GM21825 (cell line): ENCODE results near the gene SOBP.

Experiments
- ATAC-seq: cut with Tn5 transposase; IDR thresholded peaks from one replicate; pipeline ENCODE4 v1.9.1; 2021; ENCODE audit warnings: mild to moderate bottlenecking, moderate library complexity; ENCODE audit not compliant: unreplicated experiment

Gene SOBP

DNA sequence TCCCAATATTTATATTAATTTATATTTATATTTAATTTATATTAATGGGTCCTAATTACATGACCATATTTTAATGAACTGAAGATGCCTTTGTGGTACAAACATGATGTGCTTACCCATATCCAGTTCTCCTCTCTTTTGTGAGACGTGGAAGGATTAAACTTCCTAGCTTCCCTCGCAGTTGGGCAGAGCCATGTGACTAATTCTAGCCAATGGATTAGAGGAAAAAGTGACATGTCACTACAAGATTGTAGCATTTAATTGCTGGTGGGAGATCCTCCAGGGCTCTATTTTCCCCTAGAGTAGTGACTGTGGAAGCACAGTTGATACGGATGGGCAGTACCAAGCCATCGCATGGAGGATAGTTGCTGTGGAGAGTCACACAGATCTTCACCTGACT is 4.8 kb upstream of the SOBP start:
- no peak for ATAC-seq

DNA sequence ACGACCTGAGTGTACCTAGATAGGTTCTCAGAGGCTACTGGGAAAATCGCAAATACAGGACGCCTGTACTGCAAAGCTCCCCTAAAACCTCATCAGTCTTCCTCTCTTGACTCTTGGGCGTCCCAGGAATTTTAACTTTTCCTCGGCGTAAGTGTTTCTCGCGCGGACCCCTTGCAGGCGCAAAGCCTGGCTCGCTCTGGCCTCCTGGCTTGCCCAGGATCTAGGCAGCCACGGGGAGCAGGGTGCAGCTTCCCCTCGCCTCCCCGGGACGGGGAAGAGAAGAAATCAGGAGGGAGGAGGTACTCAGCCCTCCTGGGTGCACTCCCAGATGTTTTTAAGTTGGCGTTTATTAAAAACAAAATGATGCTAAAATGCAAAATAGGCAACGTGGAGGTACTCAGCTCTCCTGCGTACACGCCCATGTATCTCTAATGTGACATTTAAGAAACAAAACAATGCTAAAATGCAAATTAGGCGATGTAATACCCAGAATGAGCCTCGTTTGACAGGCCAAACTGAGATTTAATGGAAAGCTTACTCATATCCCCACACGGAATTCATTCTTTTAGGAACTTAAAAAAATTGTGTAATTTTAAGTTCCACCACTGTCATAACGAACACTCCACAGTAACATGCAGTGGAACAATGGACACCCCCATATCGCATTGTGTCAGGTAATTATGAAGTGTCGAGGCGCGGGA is 1.6 kb upstream of the SOBP start:
- ATAC-seq = no peak

DNA sequence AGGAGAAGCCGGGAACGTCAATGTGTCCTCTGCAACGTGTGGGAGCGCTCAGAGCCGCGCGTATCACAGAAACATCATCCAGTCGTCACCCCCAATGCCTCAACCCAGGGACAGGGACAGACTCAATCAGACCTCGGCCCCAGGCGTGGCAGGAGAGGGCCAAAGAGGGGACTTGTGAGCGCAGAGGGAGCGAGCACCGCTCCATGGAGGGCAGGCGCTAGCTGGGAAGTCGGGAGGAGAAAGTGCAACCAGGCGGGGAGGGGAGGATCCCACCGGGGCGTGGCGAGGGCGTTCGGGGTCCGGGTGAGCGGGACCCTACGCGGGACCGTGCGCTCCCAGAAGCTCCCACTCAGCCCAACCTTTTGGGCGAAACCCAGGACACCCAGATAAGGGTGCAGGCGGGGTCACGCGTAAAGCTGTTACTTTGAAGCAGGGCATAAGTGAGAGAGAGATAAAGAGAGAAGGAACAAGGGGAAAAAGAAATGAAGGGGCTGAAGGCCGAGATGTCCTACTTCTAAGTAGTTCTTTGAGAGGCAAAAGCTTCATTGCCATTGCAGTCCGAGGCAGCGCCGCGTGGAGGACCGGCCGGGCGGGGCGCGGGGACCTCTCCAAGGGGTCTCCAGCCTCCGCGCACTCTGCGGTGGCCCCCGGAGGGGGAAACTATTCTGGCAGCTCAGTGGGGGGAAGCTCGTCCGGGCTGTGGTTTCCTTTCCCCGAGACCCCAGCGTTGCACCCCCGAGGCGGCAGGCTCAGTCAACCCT is 862 bp upstream of the SOBP start:
- no peak for ATAC-seq

DNA sequence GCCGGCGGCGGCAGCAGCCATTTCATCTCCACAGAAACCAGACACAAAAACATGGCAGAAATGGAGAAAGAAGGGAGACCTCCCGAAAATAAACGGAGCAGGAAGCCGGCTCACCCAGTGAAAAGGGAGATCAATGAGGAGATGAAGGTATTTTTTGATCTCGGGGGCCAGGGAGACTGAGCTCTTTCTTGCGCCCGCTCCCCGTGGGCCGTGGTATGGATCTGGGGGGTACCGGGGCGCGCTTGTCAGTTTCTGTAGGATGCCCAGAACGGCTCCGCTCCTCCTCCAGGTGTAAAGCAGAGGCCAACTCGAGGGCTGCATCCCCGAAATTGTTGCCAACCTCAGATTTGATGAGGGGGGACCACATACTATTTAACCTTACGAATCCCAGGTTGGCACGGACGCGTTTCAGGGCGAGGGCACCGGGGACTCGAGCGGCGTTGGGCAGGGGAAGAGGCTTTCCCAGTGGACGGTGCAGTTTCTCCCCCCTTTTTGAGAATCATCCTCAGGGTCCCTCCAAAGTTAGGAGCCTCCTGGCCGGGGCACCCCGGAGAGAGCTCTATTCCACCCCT is 735 bp downstream of the SOBP start:
- no peak for ATAC-seq

DNA sequence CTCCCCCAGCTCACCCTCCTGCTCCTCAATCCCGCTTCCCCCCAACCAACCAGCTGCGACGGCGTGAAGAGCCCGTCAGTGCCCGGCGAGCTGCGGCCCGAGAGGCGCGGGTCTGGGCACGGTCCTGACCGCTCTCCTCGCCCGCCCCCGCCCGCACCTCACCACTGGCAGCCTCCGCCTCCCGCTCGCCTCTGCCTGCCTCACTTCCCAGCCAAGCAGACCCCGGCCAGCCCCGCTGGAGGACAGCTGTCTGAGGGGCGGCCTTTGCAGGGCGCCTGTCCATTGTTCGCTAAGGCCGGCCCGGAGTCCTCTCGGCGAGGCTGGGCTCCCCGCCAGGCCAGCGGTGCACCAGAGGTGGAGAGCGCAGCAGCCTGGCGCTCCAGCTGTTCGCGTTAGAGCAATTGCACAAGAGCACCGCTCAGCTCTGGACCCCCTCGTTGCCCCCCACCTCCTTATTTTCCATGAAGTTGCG is 1.3 kb downstream of the SOBP start:
- no peak for ATAC-seq

DNA sequence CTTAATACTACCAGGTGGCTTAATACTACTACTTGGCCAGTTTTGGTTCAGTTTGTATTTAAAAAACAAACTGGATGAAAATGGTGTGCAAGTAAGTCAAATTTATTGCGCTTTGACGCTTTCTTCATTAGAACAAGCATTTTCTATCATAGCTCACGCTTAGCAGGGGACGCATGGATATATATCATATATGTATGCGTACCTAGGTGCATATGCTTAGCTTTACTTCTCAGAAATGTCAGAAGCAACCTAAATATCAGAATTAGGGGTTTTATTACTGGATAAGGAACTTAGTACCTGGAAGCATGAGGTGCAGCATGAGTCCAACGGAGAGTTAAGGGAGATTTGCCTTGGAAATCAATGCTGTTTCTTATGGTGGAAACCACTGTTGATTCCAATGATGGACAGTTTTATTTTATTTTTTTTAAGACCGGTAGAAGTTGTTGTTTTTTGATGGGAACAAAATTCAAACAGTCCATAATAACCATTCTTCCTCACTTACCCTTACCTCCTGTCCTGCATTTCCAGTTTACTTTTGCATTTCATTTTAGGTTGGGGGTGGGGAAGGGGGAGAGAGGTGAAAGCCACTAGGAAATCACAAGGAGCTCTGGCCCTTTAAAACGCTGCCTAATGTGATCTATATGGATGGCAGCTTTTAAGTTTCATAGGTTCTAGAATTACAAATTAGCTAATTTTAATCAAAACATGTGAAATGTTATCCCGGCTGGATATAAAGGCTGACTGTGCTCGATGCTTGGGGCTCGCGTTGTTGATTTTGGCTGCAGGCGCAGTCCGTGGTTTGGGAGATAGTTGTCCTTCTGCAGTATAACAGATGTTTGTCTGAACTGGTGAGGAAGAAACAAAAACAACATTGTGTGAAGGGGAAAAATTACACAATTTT is 2.1 kb downstream of the SOBP start:
- no peak for ATAC-seq

DNA sequence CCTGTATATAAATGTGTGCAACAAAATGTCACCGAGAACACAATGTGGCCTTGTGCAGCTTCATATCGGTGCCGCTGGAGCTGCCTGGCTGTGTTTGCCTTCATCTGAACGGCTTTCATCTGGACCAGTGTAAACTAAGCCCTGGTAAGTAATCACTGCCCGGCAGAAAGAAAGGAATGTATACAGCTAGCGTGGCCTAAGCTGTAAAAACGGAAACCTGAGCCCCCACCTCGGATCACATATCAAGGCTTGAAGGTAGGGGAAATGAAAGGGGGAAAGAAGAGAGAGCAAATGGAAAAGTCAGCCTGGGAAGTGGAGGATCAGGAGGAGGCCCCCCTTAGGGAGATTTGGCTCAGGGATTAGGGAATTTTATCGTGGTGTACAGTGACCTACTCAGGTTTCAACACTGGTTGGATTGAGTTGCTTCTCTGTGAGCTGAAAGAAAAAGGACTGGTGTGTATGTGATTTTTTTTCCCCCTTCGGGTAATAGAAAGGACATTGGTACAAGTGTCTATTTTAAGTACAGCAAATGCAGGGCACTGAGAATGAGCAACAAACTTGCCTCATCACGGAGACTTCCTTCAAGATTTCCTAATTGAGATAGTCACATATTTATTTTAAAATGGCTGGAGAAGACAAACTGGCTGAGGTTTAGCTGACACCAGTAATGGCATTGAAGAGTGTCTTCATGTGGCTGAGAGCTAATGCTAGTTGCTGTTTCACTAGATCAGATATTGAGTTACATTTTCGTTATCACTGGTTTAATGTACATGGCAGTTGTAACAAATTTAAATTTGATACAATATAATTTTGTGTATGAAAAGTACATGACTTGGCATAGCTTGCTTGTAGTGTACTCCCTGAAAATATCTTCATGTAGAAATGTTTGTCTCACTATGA is 3.5 kb downstream of the SOBP start:
- no peak for ATAC-seq

DNA sequence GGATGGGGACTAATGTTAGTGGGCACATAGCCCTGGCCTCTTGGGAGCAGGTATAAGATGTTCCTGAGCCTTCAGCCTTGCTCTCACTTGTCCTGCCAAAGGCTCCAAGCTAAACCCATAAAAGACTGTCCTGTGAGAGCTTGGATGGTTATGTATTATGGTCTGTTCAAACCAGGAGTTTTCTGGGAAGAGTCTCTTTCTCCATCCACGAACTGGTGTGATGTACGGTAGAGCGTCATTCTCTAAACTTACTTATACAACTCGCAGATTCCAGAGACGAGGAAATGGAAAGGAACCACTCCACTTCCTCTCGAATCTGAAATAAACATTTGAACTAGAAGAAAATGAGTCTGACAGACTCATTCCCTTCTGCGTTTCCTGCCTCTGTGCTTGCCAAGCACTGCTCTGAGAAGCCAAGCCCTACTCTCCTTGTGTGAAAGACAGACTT is 5.3 kb downstream of the SOBP start:
- ATAC-seq = no peak

DNA sequence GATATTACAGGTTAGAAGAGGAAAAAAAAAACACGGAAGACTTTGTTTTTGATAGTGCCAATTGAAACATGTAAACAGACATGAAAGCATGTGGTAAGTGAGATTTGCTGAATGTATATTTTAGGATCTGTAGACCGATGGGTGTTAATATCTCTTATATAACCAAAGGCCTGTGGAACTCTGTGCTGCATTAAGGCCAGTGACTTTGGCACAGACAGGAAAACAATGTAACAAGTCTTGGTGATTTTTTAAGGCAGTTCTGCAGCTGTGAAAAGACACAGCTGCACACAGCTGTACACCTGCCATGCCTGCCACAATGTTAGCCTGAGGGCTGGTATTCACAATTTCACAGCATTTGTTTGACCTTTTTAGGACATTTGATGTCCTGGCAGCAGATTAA is 6.1 kb downstream of the SOBP start:
- ATAC-seq = no peak

DNA sequence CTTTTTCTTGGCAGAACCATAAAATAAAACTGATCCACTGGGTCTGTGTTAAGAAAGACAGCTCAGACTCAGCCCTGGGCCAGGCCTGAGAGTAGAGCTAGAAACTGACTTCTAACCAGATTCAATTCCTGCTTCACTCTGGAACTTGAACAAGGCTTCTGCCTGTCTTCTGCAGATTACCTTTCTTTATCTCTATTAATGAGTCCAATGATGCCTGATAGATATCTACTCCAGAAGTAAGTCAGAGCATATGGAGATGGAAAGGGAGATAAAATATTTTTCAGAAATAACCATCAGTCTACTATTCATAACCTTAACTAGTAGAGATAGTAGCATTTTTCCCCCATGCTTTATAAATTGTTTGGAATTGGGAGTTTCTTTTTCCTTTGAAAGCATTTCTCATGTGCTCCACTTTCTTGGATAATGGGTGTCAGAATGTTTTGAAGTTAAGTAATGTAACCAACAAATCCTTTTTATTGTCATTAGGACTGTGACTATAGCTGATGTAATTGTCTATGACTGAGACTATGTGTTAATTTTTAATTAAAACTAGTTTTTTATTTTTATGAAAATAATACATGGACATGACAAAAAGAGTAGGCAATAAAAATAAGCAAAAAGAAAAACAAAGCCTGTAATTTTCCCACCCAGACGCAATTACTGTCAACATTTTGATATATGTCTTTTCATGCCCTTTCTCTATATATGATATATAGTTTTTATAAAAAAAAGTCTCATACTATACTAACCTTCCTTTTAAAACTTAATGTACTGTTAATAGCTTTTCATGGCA is 7.2 kb downstream of the SOBP start:
- no peak for ATAC-seq

DNA sequence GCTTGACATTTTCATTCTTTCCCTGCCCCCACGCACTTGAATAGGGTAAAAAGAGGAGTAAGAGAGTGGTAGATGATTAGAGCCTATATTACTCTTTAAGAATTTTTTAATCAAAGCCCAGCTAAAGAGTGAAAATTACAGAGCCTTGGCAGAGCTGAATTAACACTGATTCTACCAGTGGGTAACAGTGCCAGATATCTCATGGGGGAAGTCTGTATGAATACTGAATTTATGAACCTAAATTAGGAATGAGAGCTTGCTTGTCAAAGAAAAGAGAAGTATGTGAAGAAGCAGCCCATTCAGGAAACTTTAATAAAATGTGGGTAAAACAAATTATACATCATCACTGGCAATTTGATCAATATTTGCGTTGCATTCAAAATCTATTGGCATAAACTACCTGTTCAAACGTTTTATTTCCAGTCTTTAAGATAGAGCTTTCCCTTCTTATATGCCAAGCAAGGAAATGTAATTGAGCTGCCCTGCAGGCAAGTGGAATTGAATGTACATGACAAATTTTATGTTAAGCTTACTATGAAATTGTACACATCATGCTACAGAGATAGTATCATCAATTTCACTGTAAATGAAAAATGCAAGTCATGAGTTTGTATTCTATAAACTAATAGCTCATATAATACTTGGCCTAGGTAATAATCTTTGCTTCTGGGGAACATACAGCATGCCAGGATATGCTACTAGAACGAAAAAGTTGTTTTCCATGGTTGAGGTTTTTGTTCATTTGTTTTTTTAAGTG is 14.5 kb downstream of the SOBP start:
- ATAC-seq = no peak

DNA sequence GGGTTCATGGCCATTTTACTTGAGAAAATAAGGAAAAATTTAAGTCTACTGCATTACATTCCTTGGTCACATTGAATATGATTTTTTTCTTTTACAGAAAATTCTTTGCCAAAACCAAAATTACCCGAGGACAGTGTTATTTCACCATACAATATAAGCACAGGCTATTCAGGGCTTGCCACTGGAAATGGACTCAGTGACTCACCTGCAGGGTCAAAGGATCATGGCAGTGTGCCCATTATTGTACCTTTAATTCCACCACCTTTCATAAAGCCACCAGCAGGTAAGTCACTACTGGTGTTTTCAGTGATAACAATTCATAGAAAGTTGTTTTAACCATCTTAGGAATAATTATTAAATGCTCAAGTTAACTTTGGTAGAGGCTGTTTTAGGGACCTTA is 16.2 kb downstream of the SOBP start:
- ATAC-seq = no peak

DNA sequence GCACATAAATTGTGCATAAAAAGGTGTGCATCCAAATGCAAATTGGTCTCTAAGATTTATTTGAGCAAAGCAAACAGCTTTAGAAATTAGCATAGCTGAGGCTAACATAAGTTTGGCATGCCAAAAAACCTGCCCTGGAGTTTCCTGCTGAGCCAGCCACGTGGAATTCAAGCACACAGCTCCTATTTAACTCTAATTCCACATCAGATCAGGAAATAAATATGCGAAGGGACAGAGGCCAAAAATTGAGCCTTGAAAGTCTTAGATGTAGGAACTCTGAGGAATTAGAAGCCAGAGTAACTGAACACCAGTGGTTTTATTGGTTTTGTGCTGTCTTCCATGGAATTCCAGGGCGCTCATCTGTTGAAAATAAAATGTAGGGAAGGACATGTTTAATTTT is 19.6 kb downstream of the SOBP start:
- ATAC-seq = no peak

DNA sequence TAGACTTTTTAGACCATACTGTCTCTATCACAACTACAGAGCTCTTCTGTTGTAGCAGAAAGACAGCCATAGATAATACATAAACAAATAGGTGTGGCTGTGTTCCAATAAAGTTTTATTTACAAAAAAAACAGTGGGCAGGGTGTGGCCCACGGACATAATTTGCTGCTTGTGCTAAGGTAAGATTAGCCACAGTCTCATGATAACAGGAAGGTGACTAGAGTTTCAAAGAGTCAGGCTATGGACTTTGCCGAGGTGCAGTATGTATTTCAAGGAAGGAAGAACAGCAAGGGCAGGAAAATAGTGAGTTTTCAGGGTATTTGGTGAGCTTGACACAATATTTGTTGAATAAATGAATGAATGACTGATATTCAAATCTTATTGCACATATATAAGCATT is 20.2 kb downstream of the SOBP start:
- no peak for ATAC-seq

DNA sequence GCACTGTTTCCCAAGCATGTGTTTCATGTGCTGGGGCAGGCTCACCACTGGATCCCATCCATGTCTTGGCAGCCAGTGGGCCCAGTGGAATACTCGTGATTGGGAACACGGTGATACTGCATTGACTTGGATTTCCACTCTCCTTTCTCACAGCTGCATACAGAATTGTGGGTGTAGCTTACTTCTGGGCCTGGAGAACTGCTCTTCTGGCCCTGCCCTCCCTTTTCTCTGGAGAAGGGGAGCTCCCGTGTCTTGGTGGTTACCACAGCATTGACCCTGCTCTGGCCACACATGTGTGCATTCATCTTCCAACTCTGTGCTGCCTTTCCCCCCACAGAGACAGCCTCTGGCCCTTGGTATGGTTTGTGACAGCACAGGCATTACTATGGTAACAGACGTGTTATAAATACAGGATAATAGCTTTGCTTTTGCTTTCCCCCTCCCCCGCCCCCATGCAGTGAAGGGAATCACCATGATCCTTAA is 21.6 kb downstream of the SOBP start:
- no peak for ATAC-seq

DNA sequence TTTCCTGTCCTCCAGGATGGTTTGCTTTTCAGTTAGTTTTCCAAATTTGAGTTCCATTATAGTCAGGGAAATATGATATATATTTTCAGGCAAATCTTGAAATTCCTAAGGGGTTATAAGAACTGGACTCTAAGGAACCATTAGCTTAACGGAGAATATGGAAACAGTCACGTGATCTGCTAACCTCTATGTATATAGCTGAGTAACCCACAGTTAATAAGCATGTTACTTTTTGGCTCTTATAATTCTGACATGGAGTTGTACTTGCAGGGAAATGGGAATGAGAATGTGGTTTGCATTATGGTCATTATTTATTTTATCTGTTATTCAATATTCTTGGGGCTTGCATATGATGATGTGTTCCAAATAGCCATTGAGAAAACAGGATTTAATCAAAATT is 23.3 kb downstream of the SOBP start:
- no peak for ATAC-seq

DNA sequence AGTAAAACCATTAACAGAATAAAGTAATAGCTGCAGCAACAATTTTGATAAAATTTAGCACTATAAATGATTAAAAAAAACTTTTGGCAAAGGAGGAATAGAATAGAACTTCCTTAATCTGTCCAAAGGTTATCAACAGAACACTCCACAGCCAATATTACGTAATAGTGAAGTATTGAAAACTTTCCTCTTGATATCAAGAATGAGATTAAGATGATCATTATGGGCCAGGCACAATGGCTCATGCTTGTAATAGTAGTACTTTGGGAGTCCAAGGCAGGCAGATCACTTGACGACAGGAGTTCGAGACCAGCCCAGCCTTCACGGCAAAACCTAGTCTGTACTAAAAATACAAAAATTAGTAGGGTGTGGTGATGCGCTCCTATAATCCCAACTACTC is 26.0 kb downstream of the SOBP start:
- ATAC-seq = no peak

DNA sequence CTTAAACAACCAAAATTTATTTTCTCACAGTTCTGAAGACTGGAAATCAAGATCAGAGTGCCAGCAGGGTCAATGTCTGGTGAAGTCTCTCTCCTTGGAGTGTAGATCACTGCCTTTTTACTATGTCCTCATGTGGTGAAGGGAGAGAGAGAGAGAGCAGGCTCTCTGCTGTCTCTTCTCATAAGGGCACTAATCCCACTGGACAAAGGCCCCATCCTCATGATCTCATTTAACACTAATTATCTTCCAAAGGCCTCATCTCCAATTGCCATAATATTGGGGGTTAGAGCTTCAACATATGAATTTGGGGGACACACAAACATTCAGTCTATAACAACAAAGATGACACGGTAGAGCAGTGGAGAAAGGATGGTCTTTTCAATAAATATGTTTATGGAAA is 27.4 kb downstream of the SOBP start:
- ATAC-seq = no peak
